OCI-LY1 (cell line): ENCODE measurements around the gene PXDN.

ENCODE experiments used
- H2AFZ ChIP-seq: fragments of 200-600 bp; sonication (generic), shearing (Covaris generic); 2 replicates; pipeline ENCODE4 v1.6.0; 2014; ENCODE audit warnings: antibody characterized with exemption, mild to moderate bottlenecking, low read length
- H3F3A ChIP-seq: fragments of 200-600 bp; sonication (generic), shearing (Covaris generic); 2 replicates; pipeline ENCODE4 v1.6.0; 2014; ENCODE audit warnings: mild to moderate bottlenecking, antibody characterized with exemption, low read length, moderate library complexity; ENCODE audit not compliant: insufficient read depth
- H3K27ac ChIP-seq: fragments of 200-600 bp; sonication (generic); 2 replicates; pipeline ENCODE4 v1.5.1; 2014; ENCODE audit warnings: low read length, mixed run types, mild to moderate bottlenecking, low read depth; ENCODE audit not compliant: poor library complexity, severe bottlenecking
- H3K27me3 ChIP-seq: fragments of 200-600 bp; sonication (generic); 2 replicates; pipeline ENCODE4 v1.6.0; 2014; ENCODE audit warnings: antibody characterized with exemption, mild to moderate bottlenecking, low read length, moderate library complexity; ENCODE audit not compliant: insufficient read depth
- H3K36me3 ChIP-seq: fragments of 200-600 bp; sonication (generic); 2 replicates; pipeline ENCODE4 v1.6.1; 2014; ENCODE audit warnings: mild to moderate bottlenecking, antibody characterized with exemption, low read length, moderate library complexity, mixed read lengths; ENCODE audit not compliant: insufficient read depth
- H3K4me1 ChIP-seq: fragments of 200-600 bp; sonication (generic); 2 replicates; pipeline ENCODE4 v1.5.1; 2014; ENCODE audit warnings: mild to moderate bottlenecking, low read length, moderate library complexity; ENCODE audit not compliant: insufficient read depth, severe bottlenecking
- H3K4me2 ChIP-seq: fragments of 200-600 bp; sonication (generic), shearing (Covaris generic); 2 replicates; pipeline ENCODE4 v1.6.1; 2014; ENCODE audit warnings: low read length
- H3K4me3 ChIP-seq: fragments of 200-600 bp; sonication (generic); 2 replicates; pipeline ENCODE4 v1.5.1; 2014; ENCODE audit warnings: low read length, low read depth, mild to moderate bottlenecking, mixed read lengths; ENCODE audit not compliant: poor library complexity, severe bottlenecking
- H3K79me2 ChIP-seq: fragments of 200-600 bp; shearing (Covaris generic); 2 replicates; pipeline ENCODE4 v1.6.1; 2016; ENCODE audit warnings: mixed run types, low read length, mixed read lengths; ENCODE audit not compliant: insufficient read depth
- H3K9ac ChIP-seq: fragments of 200-600 bp; sonication (generic), shearing (Covaris generic); 2 replicates; pipeline ENCODE4 v1.6.1; 2014; ENCODE audit warnings: mild to moderate bottlenecking, low read length, mixed read lengths
- H3K9me2 ChIP-seq: fragments of 200-600 bp; sonication (generic), shearing (Covaris generic); 2 replicates; pipeline ENCODE4 v1.6.1; 2014; ENCODE audit warnings: low read depth, mild to moderate bottlenecking, low read length, mixed read lengths
- H3K9me3 ChIP-seq: fragments of 200-600 bp; shearing (Covaris generic); 2 replicates; pipeline ENCODE4 v1.6.1; 2014; ENCODE audit warnings: low read length, mixed read lengths
- H4K20me1 ChIP-seq: fragments of 200-600 bp; sonication (generic), shearing (Covaris generic); 2 replicates; pipeline ENCODE4 v1.6.0; 2016; ENCODE audit warnings: mild to moderate bottlenecking, low read length; ENCODE audit not compliant: insufficient read depth
- EZH2 ChIP-seq: fragments of 200-600 bp; sonication (generic), shearing (Covaris generic); IDR thresholded peaks from 2 replicates; pipeline ENCODE4 v1.8.0; 2017; ENCODE audit warnings: borderline replicate concordance, mixed run types, mild to moderate bottlenecking, antibody characterized with exemption, low read length, moderate library complexity, mixed read lengths
- TF ChIP-seq, protein P1 (sequence below): fragments of 200-600 bp; sonication (generic), shearing (Covaris generic); IDR thresholded peaks from 2 replicates; pipeline ENCODE4 v1.5.1; 2017; ENCODE audit warnings: mild to moderate bottlenecking, antibody characterized with exemption, low read length, moderate library complexity, mixed read lengths

The PXDN gene

DNA sequence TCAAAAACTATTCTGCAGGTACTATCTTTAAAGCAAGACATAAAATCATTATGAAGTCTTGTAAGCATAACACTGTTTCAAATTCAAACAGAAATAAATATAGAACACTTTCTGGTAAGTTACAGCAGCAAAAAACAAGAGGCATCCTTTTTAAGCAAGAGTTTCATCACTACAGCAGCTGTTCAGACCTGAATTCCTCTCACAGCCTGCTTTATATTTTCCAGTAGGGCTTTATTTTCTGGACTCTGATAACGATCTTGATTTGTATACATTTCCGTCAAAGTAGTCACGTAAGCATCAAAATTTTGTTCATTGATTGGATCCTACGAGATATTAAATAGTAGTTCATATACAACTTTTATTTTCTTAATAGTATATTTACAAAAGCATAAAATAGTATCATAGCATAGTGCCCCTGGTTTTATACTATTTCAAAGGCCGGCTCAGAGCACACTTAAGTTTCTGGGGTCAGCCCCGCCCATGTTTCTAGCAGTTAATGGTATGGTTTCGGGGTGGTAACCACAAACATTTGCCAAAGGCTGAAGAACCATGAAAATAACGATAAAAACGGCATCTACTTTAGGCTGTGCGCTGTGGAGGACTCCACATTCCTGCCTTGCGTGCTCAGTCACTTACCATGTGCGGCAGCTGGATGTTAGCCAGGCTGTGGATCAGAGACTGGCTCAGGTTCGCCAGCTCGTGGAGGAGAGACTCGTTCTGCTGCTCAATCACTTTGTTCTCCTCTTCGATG lies 47.5 kb upstream of the PXDN start:
- Histone ChIP-seq H3K9me3 (no peaks in the 10 kb centered on the region), H3K79me2 (no peaks in the 10 kb centered on the region), H3K27me3 (no peaks in the 10 kb centered on the region), H3K4me1 (no peaks in the 10 kb centered on the region), H3K4me3 (no peak overlapping the region), H4K20me1 (no peaks in the 10 kb centered on the region), H3K4me2 (no peak overlapping the region), H3K9me2 (no peaks in the 10 kb centered on the region), H3F3A (no peaks in the 10 kb centered on the region), H3K9ac (no peak overlapping the region), H3K27ac (no peak overlapping the region), H2AFZ (no peak overlapping the region), H3K36me3 (no peaks in the 10 kb centered on the region)
- TF ChIP-seq, protein P1, sequence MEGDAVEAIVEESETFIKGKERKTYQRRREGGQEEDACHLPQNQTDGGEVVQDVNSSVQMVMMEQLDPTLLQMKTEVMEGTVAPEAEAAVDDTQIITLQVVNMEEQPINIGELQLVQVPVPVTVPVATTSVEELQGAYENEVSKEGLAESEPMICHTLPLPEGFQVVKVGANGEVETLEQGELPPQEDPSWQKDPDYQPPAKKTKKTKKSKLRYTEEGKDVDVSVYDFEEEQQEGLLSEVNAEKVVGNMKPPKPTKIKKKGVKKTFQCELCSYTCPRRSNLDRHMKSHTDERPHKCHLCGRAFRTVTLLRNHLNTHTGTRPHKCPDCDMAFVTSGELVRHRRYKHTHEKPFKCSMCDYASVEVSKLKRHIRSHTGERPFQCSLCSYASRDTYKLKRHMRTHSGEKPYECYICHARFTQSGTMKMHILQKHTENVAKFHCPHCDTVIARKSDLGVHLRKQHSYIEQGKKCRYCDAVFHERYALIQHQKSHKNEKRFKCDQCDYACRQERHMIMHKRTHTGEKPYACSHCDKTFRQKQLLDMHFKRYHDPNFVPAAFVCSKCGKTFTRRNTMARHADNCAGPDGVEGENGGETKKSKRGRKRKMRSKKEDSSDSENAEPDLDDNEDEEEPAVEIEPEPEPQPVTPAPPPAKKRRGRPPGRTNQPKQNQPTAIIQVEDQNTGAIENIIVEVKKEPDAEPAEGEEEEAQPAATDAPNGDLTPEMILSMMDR: no peak
- TF ChIP-seq EZH2: no peak

DNA sequence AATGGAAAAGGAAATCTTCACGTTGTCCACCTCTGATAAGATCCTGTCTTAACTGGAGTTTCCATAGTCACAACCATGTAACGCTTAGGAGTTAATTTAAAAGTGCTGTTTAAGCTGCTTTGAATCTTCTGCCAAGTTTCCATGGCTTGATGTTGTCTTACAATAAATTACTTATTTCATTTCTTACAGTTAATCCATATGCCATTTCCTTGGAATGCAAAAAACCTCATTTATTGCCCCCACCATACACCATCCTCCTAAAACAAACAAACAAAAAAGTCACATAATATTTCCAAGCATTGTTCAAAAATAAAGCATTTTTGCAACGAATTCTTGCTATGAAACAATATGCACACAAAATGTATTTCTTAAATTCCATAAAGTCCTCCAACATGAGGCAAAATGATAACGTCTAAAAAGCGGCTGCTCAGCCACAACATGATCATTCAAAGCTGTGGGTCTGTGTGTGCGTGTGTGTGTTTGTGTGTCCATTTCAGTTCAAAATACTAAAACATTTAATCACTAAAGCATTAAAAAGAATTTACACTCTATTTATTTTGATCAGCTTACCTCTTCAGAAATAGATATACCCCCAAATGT lies 46.8 kb upstream of the PXDN start:
- H2AFZ ChIP-seq: no peak overlapping the region
- H3K4me3 ChIP-seq: no peak overlapping the region
- H3K4me2 ChIP-seq: no peak overlapping the region
- no peaks in the 10 kb centered on the region for H3K4me1 ChIP-seq
- H3F3A ChIP-seq: no peaks in the 10 kb centered on the region
- H3K79me2 ChIP-seq: no peaks in the 10 kb centered on the region
- no peaks in the 10 kb centered on the region for H3K36me3 ChIP-seq
- no peaks in the 10 kb centered on the region for H4K20me1 ChIP-seq
- TF ChIP-seq, protein P1: no peak
- no peak for TF ChIP-seq EZH2
- H3K27ac ChIP-seq: no peak overlapping the region
- no peaks in the 10 kb centered on the region for H3K9me2 ChIP-seq
- no peak overlapping the region for H3K9ac ChIP-seq
- H3K9me3 ChIP-seq: no peaks in the 10 kb centered on the region
- H3K27me3 ChIP-seq: no peaks in the 10 kb centered on the region

DNA sequence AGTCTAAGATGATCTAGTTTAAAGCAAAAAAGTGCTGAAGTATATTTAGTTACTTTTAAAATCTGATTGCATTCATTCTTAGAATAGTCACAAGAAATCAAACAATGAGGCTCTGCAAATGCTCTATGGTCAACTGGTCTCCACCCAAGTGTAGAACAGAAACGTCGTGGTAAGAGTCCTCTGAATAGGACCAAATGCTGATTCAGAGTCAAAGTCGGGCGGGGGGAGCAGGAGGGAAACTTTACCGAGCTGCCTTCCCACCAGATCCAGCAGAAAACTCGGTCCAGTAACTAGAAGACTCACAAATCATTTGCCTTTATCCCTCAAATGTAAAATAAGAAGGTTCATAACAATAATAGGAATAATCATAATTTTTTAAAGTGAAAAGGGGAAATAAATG lies 46.2 kb upstream of the PXDN start:
- Histone ChIP-seq H3K4me3 (no peak overlapping the region), H2AFZ (no peak overlapping the region), H3F3A (no peaks in the 10 kb centered on the region), H4K20me1 (no peaks in the 10 kb centered on the region), H3K79me2 (no peaks in the 10 kb centered on the region), H3K36me3 (no peaks in the 10 kb centered on the region), H3K27me3 (no peaks in the 10 kb centered on the region), H3K9me3 (no peaks in the 10 kb centered on the region), H3K27ac (no peak overlapping the region), H3K4me2 (no peak overlapping the region), H3K9ac (no peak overlapping the region), H3K9me2 (no peaks in the 10 kb centered on the region), H3K4me1 (no peaks in the 10 kb centered on the region)
- TF ChIP-seq EZH2: no peak
- TF ChIP-seq, protein P1: no peak
